ENCODE results near the gene SPSB2.

SPSB2 gene, protein sequence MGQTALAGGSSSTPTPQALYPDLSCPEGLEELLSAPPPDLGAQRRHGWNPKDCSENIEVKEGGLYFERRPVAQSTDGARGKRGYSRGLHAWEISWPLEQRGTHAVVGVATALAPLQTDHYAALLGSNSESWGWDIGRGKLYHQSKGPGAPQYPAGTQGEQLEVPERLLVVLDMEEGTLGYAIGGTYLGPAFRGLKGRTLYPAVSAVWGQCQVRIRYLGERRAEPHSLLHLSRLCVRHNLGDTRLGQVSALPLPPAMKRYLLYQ

DNA sequence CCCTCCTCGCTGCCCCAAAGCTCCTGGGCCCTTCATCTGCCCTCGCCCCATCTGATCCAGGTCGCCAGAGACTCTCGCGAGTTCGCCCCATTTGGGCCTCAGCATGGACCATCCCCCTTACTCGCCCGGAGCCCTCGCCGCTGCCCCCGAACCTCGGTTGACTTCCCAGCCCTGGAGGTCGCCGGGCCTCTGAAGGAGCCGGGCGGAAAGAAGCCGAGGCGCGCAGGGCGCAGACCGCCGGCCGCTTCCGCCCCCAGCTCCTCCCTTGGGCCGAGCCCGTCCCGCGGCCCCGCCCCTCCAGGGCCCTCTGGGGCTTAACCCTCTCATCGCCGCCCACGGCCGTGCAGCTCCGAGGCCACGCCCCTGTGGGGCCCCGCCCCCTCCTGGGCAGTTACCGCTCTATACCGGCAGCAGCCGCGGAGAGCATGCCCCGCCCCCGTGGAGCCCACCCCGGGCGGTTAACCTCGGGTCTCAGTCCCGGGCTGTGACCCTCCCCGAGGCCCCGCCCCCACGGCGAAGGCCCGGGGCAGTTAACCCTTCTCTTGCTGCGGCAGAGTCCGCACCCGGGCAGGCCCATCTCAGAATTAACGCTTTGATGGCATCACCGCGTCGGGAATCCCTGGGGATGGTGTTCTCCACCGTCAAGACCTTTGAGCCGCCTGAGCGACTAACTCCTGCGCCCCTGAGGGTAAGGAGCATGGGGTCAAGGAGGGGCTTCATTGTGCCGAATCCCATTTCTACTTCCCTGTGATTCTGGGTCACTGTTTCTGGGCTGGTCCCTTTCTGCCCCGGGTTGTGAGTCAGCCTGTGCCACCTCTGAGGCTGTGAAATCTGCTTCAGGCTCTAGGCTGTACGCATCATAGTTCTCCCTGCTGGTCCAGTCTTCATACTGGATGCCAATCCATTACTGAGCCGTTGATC is at the start of gene SPSB2:
Gene SPSB2, minus strand, starts transcription at position 210 of the 921 bp plus-strand sequence. CDS start 402 bp downstream, outside the sequence.
- H3K9me3 Mint-ChIP-seq: no peaks in the 10 kb centered on the region
- H3K4me1 Mint-ChIP-seq: peaks cover 38% of the 10 kb centered on the region
- peaks cover 8% of the 10 kb centered on the region for H3K36me3 Mint-ChIP-seq
- peak; percentile 99 for DNase-seq (ENCODE audit: low spot score in 2 of 2)
- peak within 1 kb of the TSS; percentile 89 for H3K4me3 Mint-ChIP-seq
- H3K27me3 Mint-ChIP-seq: no peaks in the 10 kb centered on the region
- H3K27ac Mint-ChIP-seq: peak within 1 kb of the TSS; percentile 90
- peak; percentile 88 for ATAC-seq (ENCODE audit: low read depth)

GRCh38 chr12:6921996-6922946 is 49.2 kb upstream of the SPSB2 start:
- H3K4me3 Mint-ChIP-seq: peak overlapping the region; percentile 63
- H3K27ac Mint-ChIP-seq: peak overlapping the region; percentile 77
- H3K36me3 Mint-ChIP-seq: peaks cover 7% of the 10 kb centered on the region
- no peaks in the 10 kb centered on the region for H3K27me3 Mint-ChIP-seq
- H3K4me1 Mint-ChIP-seq: peaks cover 52% of the 10 kb centered on the region
- no peaks in the 10 kb centered on the region for H3K9me3 Mint-ChIP-seq
- peak; percentile 46 for ATAC-seq (ENCODE audit: low read depth)
- DNase-seq (ENCODE audit: low spot score in 2 of 2): no peak

GRCh38 chr12:6921539-6921938 is 48.4 kb upstream of the SPSB2 start:
- Mint-ChIP-seq H3K27me3 (no peaks in the 10 kb centered on the region), H3K27ac (peak overlapping the region; percentile 77), H3K36me3 (peaks cover 12% of the 10 kb centered on the region), H3K4me1 (peaks cover 47% of the 10 kb centered on the region), H3K4me3 (peak overlapping the region; percentile 31), H3K9me3 (no peaks in the 10 kb centered on the region)
- DNase-seq (ENCODE audit: low spot score in 2 of 2): no peak
- ATAC-seq (ENCODE audit: low read depth): no peak

DNA sequence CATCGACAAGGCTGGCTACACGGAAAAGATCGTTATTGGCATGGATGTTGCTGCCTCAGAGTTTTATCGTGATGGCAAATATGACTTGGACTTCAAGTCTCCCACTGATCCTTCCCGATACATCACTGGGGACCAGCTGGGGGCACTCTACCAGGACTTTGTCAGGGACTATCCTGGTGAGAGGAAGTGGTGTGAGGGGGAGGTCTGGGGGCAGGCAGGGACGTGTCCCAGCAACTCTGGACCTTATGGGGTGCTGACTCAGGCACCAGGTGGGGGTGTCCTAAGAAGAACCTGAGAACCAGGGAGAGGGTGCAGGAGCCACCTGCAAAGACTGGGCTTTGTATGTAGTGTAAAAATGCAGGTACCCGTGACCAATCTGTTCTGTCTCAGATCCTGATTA is 46.5 kb upstream of the SPSB2 start:
- no peak overlapping the region for H3K27ac Mint-ChIP-seq
- peaks cover 52% of the 10 kb centered on the region for H3K4me1 Mint-ChIP-seq
- DNase-seq (ENCODE audit: low spot score in 2 of 2) (no peak), ATAC-seq (ENCODE audit: low read depth) (no peak)
- H3K36me3 Mint-ChIP-seq: peaks cover 14% of the 10 kb centered on the region
- H3K4me3 Mint-ChIP-seq: no peak overlapping the region
- H3K27me3 Mint-ChIP-seq: no peaks in the 10 kb centered on the region
- no peaks in the 10 kb centered on the region for H3K9me3 Mint-ChIP-seq

DNA sequence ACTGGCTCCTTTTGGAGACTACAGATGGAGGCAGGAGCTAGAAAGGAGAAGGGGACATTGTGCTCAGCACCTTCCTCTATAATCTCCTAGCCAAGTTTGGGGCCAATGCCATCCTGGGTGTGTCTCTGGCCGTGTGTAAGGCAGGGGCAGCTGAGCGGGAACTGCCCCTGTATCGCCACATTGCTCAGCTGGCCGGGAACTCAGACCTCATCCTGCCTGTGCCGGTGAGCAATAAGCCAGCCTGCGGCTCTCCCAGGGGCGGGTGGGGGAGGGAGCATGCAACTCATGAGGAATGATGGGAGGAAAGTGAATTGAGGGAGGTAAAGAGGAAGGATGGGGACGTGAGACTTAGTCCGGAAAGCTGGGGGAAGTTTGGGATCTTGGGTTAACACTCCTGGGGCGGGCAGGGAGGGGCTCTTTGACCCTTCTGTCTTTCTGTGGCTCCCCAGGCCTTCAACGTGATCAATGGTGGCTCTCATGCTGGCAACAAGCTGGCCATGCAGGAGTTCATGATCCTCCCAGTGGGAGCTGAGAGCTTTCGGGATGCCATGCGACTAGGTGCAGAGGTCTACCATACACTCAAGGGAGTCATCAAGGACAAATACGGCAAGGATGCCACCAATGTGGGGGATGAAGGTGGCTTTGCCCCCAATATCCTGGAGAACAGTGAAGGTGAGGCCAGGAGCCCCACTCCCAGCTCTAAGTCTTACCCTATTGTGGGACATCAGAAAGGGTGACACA is 44.6 kb upstream of the SPSB2 start:
- Mint-ChIP-seq H3K27ac (no peak overlapping the region), H3K4me1 (peaks cover 44% of the 10 kb centered on the region), H3K4me3 (no peak overlapping the region), H3K27me3 (no peaks in the 10 kb centered on the region), H3K36me3 (peaks cover 14% of the 10 kb centered on the region), H3K9me3 (no peaks in the 10 kb centered on the region)
- no peak for DNase-seq (ENCODE audit: low spot score in 2 of 2)
- no peak for ATAC-seq (ENCODE audit: low read depth)

GRCh38 chr12:6916426-6917200 is 43.5 kb upstream of the SPSB2 start:
- DNase-seq (ENCODE audit: low spot score in 2 of 2) (no peak), ATAC-seq (ENCODE audit: low read depth) (no peak)
- no peaks in the 10 kb centered on the region for H3K27me3 Mint-ChIP-seq
- H3K4me3 Mint-ChIP-seq: peak overlapping the region; percentile 35
- no peak overlapping the region for H3K27ac Mint-ChIP-seq
- peaks cover 14% of the 10 kb centered on the region for H3K36me3 Mint-ChIP-seq
- H3K4me1 Mint-ChIP-seq: peaks cover 35% of the 10 kb centered on the region
- no peaks in the 10 kb centered on the region for H3K9me3 Mint-ChIP-seq

DNA sequence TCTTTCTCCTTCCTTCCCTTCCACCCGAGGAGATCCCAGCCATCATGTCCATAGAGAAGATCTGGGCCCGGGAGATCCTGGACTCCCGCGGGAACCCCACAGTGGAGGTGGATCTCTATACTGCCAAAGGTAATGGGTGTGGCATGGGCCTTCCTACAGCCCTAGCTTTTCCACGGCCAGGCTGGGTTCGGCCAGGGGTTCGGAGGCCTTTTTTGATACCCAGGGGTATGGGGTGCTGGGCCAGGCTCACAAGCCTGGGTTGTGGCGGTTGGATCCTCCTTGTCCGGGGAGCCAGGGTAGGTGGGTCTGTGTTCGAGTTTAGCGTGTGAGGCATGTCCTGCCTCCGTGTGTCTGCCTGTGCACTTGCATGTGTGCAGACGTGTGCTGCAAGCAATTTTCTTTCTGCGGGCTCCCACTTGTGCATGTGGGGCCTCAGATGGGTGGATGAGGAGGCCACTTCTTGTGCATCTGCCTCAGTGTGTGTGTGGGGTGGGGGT is 42.7 kb upstream of the SPSB2 start:
- no peaks in the 10 kb centered on the region for H3K27me3 Mint-ChIP-seq
- no peaks in the 10 kb centered on the region for H3K9me3 Mint-ChIP-seq
- peaks cover 14% of the 10 kb centered on the region for H3K36me3 Mint-ChIP-seq
- ATAC-seq (ENCODE audit: low read depth) (no peak), DNase-seq (ENCODE audit: low spot score in 2 of 2) (no peak)
- peak overlapping the region; percentile 86 for H3K27ac Mint-ChIP-seq
- H3K4me1 Mint-ChIP-seq: peaks cover 29% of the 10 kb centered on the region
- peak overlapping the region; percentile 98 for H3K4me3 Mint-ChIP-seq

DNA sequence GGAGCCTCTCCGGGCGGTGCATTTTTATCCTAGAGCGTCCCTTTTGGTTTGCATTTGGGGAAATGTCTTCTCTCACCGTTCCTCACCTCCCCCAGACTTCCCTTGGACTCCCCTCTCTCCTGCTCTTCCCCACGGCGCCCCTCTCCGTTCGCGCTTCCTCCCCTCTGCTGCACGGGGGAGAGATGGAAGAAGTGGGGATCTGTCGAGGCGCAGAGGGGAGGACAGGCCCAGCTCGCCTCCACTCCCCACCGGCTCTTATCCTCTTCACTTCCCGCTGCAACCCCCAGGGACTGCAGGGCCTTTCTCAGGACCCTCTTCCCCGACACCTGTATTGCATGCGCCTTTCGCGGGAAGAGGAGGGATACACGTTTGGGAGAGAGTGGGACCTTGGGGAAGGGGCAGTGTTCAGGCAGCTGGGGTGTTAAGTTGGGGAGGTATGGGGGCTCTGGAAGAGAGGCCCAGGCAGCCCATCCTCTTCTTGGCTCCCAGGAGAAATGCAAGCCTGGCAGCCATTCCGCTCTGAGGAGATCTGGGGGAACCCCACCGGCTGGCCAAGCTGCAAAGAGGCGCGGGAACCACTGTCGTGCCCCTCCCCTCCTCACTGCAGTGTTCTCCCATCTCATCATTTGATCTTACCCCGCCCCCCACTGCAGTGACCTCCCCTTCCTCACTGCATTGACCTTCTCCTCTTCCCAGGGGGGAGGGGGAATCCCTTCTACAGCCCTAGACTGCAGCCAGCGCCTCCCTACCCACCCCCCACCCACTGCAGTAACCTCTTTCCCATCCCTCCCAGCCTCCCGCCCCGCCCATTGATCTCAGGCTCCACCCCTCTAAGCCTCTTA is 42.1 kb upstream of the SPSB2 start:
- peak overlapping the region; percentile 98 for H3K4me3 Mint-ChIP-seq
- ATAC-seq (ENCODE audit: low read depth) (no peak), DNase-seq (ENCODE audit: low spot score in 2 of 2) (no peak)
- H3K36me3 Mint-ChIP-seq: peaks cover 14% of the 10 kb centered on the region
- peak overlapping the region; percentile 86 for H3K27ac Mint-ChIP-seq
- no peaks in the 10 kb centered on the region for H3K27me3 Mint-ChIP-seq
- H3K9me3 Mint-ChIP-seq: no peaks in the 10 kb centered on the region
- H3K4me1 Mint-ChIP-seq: peaks cover 29% of the 10 kb centered on the region

GRCh38 chr12:6914246-6914946 is 41.3 kb upstream of the SPSB2 start, which contains the start of gene ENO2:
ENO2 (plus strand) TSS chr12:6914580; CDS start chr12:6915833, 1,253 bp downstream.
- Mint-ChIP-seq H3K9me3 (no peaks in the 10 kb centered on the region), H3K4me1 (peaks cover 25% of the 10 kb centered on the region), H3K27ac (peak within 1 kb of the TSS; percentile 86), H3K36me3 (peaks cover 9% of the 10 kb centered on the region), H3K27me3 (no peaks in the 10 kb centered on the region), H3K4me3 (peak within 1 kb of the TSS; percentile 98)
- ATAC-seq (ENCODE audit: low read depth) (peak; percentile 87), DNase-seq (ENCODE audit: low spot score in 2 of 2) (peak; percentile 65 to 69)

DNA sequence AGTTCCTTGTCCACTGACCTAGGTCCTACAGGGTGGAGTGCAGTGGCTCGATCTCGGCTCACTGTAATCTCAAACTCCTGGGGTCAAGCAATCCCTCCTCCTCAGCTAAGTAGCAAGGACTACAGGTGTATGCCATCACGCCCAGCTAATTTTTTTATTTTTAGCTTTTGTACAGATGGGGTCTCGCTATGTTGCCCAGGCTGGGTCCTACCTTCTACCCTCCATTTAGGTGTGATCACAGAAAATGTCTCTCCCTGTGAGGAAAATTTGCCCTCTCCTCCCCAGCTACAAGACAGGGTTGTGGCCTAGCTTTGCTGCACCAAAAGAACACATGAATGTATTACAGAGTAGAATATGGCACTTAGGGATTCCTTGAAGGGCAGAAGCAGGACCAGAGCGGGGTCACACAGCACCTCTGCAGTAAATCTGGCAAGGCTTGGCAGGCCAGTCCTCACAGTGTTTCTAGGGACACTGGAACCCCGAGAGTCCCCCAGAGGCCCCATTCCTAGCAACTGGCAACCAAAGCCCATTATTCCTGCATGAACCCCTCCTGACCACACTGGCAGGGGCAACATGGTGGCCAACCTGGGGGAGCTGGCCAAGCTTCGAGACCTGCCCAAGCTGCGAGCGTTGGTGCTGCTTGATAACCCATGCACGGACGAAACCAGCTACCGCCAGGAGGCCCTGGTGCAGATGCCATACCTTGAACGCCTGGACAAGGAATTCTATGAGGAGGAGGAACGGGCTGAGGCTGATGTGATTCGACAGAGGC is 39.2 kb upstream of the SPSB2 start:
- no peak for DNase-seq (ENCODE audit: low spot score in 2 of 2)
- peak overlapping the region; percentile 25 for H3K27ac Mint-ChIP-seq
- peaks cover 25% of the 10 kb centered on the region for H3K4me1 Mint-ChIP-seq
- no peaks in the 10 kb centered on the region for H3K9me3 Mint-ChIP-seq
- H3K27me3 Mint-ChIP-seq: no peaks in the 10 kb centered on the region
- no peak for ATAC-seq (ENCODE audit: low read depth)
- peaks cover 7% of the 10 kb centered on the region for H3K36me3 Mint-ChIP-seq
- H3K4me3 Mint-ChIP-seq: peak overlapping the region; percentile 47

Data from memory B cell (primary cell).